ENCODE data around the gene PEX10. TPM values are rescaled to one million over a fixed set of nuclear protein-coding genes. Genes with fewer than 3 reads are reported as not detected.
A peak's percentile ranks its signal among the peaks of the same experiment; 100 is the strongest.

Gene PEX10
- total RNA-seq, 2 donors from 2014 or later = 38.3 to 49.9 TPM

GRCh38 chr1:2384941-2385481 is 27.4 kb downstream of the PEX10 start:
- DNase-seq (ENCODE audit: low spot score) = no peak
- intact Hi-C loops (cut with DNase I) = loop anchor here (5.0 kb wide), 1 partner anchor 73 kb away; no protein-coding TSS in a partner anchor
- H3K27me3 ChIP-seq (replicated peaks; ENCODE audit: insufficient read depth) = no peaks in the 10 kb centered on the region
- no peaks in the 10 kb centered on the region for H3K4me1 ChIP-seq (replicated peaks)
- TF ChIP-seq CTCF (IDR thresholded peaks at IDR 0.05) = no peak
- no peak for TF ChIP-seq POLR2A (IDR thresholded peaks at IDR 0.05)
- no peaks in the 10 kb centered on the region for H3K9me3 ChIP-seq
- H3K27ac ChIP-seq = no peak overlapping the region
- no peaks in the 10 kb centered on the region for H3K36me3 ChIP-seq
- H3K4me3 ChIP-seq = no peak overlapping the region
- 83% methylated on average over 37 of the region's 41 CpGs for WGBS

GRCh38 chr1:2384130-2384860 is 28.1 kb downstream of the PEX10 start:
- H3K36me3 ChIP-seq = no peaks in the 10 kb centered on the region
- no peaks in the 10 kb centered on the region for H3K4me1 ChIP-seq (replicated peaks)
- no peak overlapping the region for H3K4me3 ChIP-seq
- DNase-seq (ENCODE audit: low spot score) = no peak
- H3K27ac ChIP-seq = no peak overlapping the region
- no peaks in the 10 kb centered on the region for H3K9me3 ChIP-seq
- no peaks in the 10 kb centered on the region for H3K27me3 ChIP-seq (replicated peaks; ENCODE audit: insufficient read depth)
- intact Hi-C loops (cut with DNase I) = loop anchor here (5.0 kb wide), 1 partner anchor 72 kb away; no protein-coding TSS in a partner anchor
- WGBS = 89% methylated on average over 21 of the region's 21 CpGs
- TF ChIP-seq CTCF (IDR thresholded peaks at IDR 0.05) (no peak), POLR2A (IDR thresholded peaks at IDR 0.05) (no peak), POLR2AphosphoS5 (IDR thresholded peaks at IDR 0.05) (no peak)

- TF ChIP-seq POLR2A (IDR thresholded peaks at IDR 0.05) (no peak), CTCF (IDR thresholded peaks at IDR 0.05) (no peak), POLR2AphosphoS5 (IDR thresholded peaks at IDR 0.05) (no peak)
- DNase-seq (ENCODE audit: low spot score) = no peak
- no peaks in the 10 kb centered on the region for H3K4me1 ChIP-seq (replicated peaks)
- H3K27ac ChIP-seq = no peak overlapping the region
- intact Hi-C loops (cut with DNase I) = loop anchor here (5.0 kb wide), 1 partner anchor 71 kb away; no protein-coding TSS in a partner anchor
- no peaks in the 10 kb centered on the region for H3K36me3 ChIP-seq
- WGBS = 86% methylated on average over 10 of the region's 14 CpGs
- no peak overlapping the region for H3K4me3 ChIP-seq
- no peaks in the 10 kb centered on the region for H3K9me3 ChIP-seq
- no peaks in the 10 kb centered on the region for H3K27me3 ChIP-seq (replicated peaks; ENCODE audit: insufficient read depth)
Observed at GRCh38 chr1:2383576-2383975, 28.8 kb downstream of the PEX10 start.

- intact Hi-C loops (cut with DNase I) = loop anchor here (5.0 kb wide), 1 partner anchor 70 kb away; no protein-coding TSS in a partner anchor
- H3K9me3 ChIP-seq = no peaks in the 10 kb centered on the region
- H3K27me3 ChIP-seq (replicated peaks; ENCODE audit: insufficient read depth) = no peaks in the 10 kb centered on the region
- H3K4me1 ChIP-seq (replicated peaks) = no peaks in the 10 kb centered on the region
- H3K27ac ChIP-seq = no peak overlapping the region
- 55% methylated on average over 13 of the region's 13 CpGs for WGBS
- no peak for TF ChIP-seq POLR2AphosphoS5 (IDR thresholded peaks at IDR 0.05)
- TF ChIP-seq CTCF (IDR thresholded peaks at IDR 0.05) = peak in 2 of 4 experiments; percentile 50 to 60
- TF ChIP-seq POLR2A (IDR thresholded peaks at IDR 0.05) = no peak
- DNase-seq (ENCODE audit: low spot score) = no peak
- H3K4me3 ChIP-seq = no peak overlapping the region
- no peaks in the 10 kb centered on the region for H3K36me3 ChIP-seq
Observed at GRCh38 chr1:2382621-2383361, 29.6 kb downstream of the PEX10 start.
